Hepatocyte (in vitro differentiated cells): ENCODE measurements around the gene FAM180A. TPM values are rescaled to one million over a fixed set of nuclear protein-coding genes. Genes with fewer than 3 reads are reported as not detected.

Experiments
- DNase-seq: peaks from one replicate; pipeline ENCODE4 v3.0.0-alpha.2; 2016; ENCODE audit warnings: low spot score
- H2AFZ ChIP-seq: fragments of 200-600 bp; sonication (generic); 2 replicates; pipeline ENCODE4 v1.6.0; 2016; ENCODE audit warnings: antibody characterized with exemption, mild to moderate bottlenecking
- H3K27ac ChIP-seq: fragments of 200-600 bp; sonication (generic); 2 replicates; pipeline ENCODE4 v1.5.1; 2016; ENCODE audit warnings: mild to moderate bottlenecking
- H3K27me3 ChIP-seq: fragments of 200-600 bp; sonication (generic); 2 replicates; pipeline ENCODE4 v1.6.1; 2016
- H3K36me3 ChIP-seq: fragments of 200-600 bp; sonication (generic); replicated peaks from 2 replicates; pipeline ENCODE4 v1.5.1; 2016; ENCODE audit warnings: low read depth; ENCODE audit not compliant: insufficient read depth
- H3K4me1 ChIP-seq: fragments of 200-600 bp; sonication (generic); 2 replicates; pipeline ENCODE4 v1.5.1; 2016; ENCODE audit warnings: mild to moderate bottlenecking, moderate library complexity; ENCODE audit not compliant: insufficient read depth
- H3K4me2 ChIP-seq: fragments of 200-600 bp; sonication (generic); 2 replicates; pipeline ENCODE4 v1.6.0; 2016
- H3K4me3 ChIP-seq: fragments of 200-600 bp; sonication (generic); 2 replicates; pipeline ENCODE4 v1.5.1; 2016; ENCODE audit warnings: mild to moderate bottlenecking
- H3K79me2 ChIP-seq: fragments of 200-600 bp; sonication (generic); 2 replicates; pipeline ENCODE4 v1.6.0; 2017; ENCODE audit warnings: mild to moderate bottlenecking
- H3K9me2 ChIP-seq: fragments of 200-600 bp; sonication (generic); replicated peaks from 2 replicates; pipeline ENCODE4 v1.6.0; 2017; ENCODE audit warnings: mild to moderate bottlenecking; ENCODE audit not compliant: insufficient read depth
- H3K9me3 ChIP-seq: fragments of 200-600 bp; sonication (generic); 2 replicates; pipeline ENCODE4 v1.5.1; 2016; ENCODE audit warnings: low read depth, mild to moderate bottlenecking
- H4K20me1 ChIP-seq: fragments of 200-600 bp; sonication (generic); 2 replicates; pipeline ENCODE4 v1.6.0; 2016; ENCODE audit warnings: mild to moderate bottlenecking; ENCODE audit not compliant: insufficient read depth, poor library complexity, severe bottlenecking
- CTCF ChIP-seq: fragments of 200-600 bp; sonication (generic); IDR thresholded peaks from 2 replicates; pipeline ENCODE4 v1.5.1; 2016; ENCODE audit warnings: antibody characterized with exemption, mild to moderate bottlenecking; ENCODE audit not compliant: poor library complexity
- EZH2 ChIP-seq: fragments of 200-600 bp; sonication (generic); IDR thresholded peaks from 2 replicates; pipeline ENCODE4 v1.6.1; 2016; ENCODE audit warnings: antibody characterized with exemption, mild to moderate bottlenecking, borderline replicate concordance
- EZH2phosphoT487 ChIP-seq: fragments of 200-600 bp; sonication (generic); IDR thresholded peaks from one replicate; pipeline ENCODE4 v1.6.1; 2018; ENCODE audit warnings: antibody characterized with exemption, mild to moderate bottlenecking, low read depth, moderate library complexity; ENCODE audit not compliant: unreplicated experiment, severe bottlenecking
- WGBS: methylation state at CpG from one replicate; pipeline ENCODE4 v1.1.6; 2016; ENCODE audit warnings: low lambda C conversion rate; ENCODE audit errors: missing lambda C conversion rate; 5-methylcytosine and 5-hydroxymethylcytosine counted together
- polyA plus RNA-seq: library from polyadenylated mRNA; unstranded; fragments of >200 nt; fragmentation: Nextera tagmentation; extraction: Ambion mirVana; gene quantifications from 2 replicates; pipeline ENCODE4 v1.2.1, GENCODE V29; 2016
- total RNA-seq: library from RNA; depleted of rRNA; stranded (reverse); fragments of >200 nt; gene quantifications from 2 replicates; pipeline ENCODE4 v1.2.3, GENCODE V29; 2014

The FAM180A gene
- total and polyA plus RNA-seq, 2 experiments from 2014 or later = not detected

GRCh38 chr7:135790371-135790977 is 41.9 kb upstream of the FAM180A start:
- TF ChIP-seq EZH2 (no peak), CTCF (no peak), EZH2phosphoT487 (no peak)
- 87% methylated on average over 11 of the region's 11 CpGs for WGBS

GRCh38 chr7:135789956-135790355 is 41.3 kb upstream of the FAM180A start:
- DNase-seq = no peak
- 71% methylated on average over 3 of the region's 3 CpGs for WGBS
- TF ChIP-seq CTCF (no peak), EZH2phosphoT487 (no peak), EZH2 (no peak)
- Histone ChIP-seq H2AFZ (no peak overlapping the region), H3K4me2 (no peak overlapping the region), H3K27ac (no peak overlapping the region), H3K4me3 (no peak overlapping the region), H3K79me2 (no peaks in the 10 kb centered on the region), H3K36me3 (no peaks in the 10 kb centered on the region), H3K4me1 (no peaks in the 10 kb centered on the region), H3K9me2 (no peaks in the 10 kb centered on the region), H3K27me3 (no peaks in the 10 kb centered on the region), H3K9me3 (no peaks in the 10 kb centered on the region), H4K20me1 (no peaks in the 10 kb centered on the region)

More at GRCh38 chr7:135790371-135790977, 41.9 kb upstream of the FAM180A start:
- Histone ChIP-seq H3K4me2 (no peak overlapping the region), H3K9me3 (no peaks in the 10 kb centered on the region), H3K36me3 (no peaks in the 10 kb centered on the region), H3K4me3 (no peak overlapping the region), H3K27ac (no peak overlapping the region), H3K27me3 (no peaks in the 10 kb centered on the region), H4K20me1 (no peaks in the 10 kb centered on the region), H3K79me2 (no peaks in the 10 kb centered on the region), H3K9me2 (no peaks in the 10 kb centered on the region), H2AFZ (no peak overlapping the region), H3K4me1 (peaks cover under 1% of the 10 kb centered on the region)
- no peak for DNase-seq

- Histone ChIP-seq H3K79me2 (no peaks in the 10 kb centered on the region), H3K9me2 (no peaks in the 10 kb centered on the region), H4K20me1 (no peaks in the 10 kb centered on the region), H3K36me3 (no peaks in the 10 kb centered on the region), H3K9me3 (no peaks in the 10 kb centered on the region), H3K4me1 (no peaks in the 10 kb centered on the region), H3K4me2 (no peak overlapping the region), H2AFZ (no peak overlapping the region), H3K27ac (no peak overlapping the region), H3K4me3 (no peak overlapping the region), H3K27me3 (no peaks in the 10 kb centered on the region)
- DNase-seq = no peak
- TF ChIP-seq EZH2 = no peak
- no peak for TF ChIP-seq EZH2phosphoT487
- no peak for TF ChIP-seq CTCF
- 58% methylated on average over 4 of the region's 4 CpGs for WGBS
Measured at GRCh38 chr7:135789431-135789830, 40.8 kb upstream of the FAM180A start.
